ENCODE results near the gene BHLHE23. TPM values are rescaled to one million over a fixed set of nuclear protein-coding genes. Genes with fewer than 3 reads are reported as not detected.

Gene BHLHE23
- total RNA-seq, 1 experiment from 2014 or later = not detected

DNA sequence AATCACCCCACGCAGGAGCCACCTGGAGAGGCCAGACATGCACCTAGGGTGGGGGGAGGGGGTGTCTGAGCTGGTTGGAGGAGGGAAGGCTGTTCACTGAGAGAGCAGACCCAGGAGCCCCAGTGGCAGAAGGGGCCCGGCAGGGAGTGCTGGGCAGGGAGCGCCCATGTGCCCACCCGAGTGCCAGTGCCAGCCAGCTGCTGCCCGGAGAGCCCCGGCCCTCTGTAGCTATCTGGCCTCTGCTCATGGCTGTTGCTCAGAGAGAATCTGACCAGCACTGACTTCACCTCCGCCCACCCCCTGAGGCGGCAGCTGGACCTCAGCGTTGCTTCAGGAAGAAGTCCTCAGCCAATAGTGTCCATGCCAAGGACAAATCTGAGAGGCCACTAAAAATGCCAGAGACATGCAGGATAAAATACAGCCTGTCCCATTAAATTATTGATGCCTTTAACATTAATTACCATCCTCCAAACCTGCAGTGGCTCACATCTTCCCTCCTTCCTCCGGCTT is 31.5 kb downstream of the BHLHE23 start:
- no peak for DNase-seq (ENCODE audit: low spot score)

DNA sequence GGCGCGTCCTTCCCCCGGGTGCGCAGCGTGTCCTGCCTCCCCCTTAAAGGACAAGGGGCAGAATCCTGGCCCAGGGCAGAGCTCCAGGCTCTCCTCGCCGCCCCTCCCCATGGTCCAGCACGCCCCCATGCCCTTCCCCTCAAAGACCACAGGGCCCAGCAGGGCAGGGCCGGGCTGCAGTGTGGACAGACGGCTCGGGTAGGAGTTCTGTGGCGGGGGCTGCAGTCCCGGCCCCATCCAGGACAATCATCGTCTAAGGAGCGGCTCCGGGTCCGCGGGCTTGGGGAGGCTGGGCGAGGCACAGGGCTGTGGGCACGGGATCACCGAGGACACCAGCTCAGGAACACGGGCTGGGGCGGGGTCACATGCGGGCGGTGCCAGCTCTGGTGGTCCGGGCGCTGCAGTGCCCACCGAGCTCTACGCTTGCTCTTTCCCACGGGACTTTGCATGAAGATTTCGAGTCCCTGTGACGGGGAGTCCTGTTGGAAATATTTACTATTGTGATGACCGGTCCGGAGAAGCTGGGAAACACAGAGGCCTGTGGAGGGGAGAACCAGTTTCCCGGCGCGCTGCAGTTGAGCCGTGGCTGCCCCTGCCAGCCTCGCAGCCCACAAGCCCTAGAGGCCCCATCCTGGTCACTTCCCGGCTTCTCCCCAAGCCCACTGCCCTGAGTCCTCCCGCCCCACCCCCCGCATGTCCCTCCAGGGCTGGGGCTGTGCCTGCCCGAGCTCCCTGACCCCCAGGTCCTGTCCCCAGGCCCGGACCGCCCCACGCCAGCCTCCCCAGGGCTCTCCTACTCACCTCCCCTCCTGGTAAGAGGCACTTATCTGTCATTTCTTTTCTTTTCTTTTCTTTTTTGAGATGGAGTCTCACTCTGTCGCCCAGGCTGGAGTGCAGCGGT is 33.7 kb downstream of the BHLHE23 start:
- DNase-seq (ENCODE audit: low spot score) = no peak

DNA sequence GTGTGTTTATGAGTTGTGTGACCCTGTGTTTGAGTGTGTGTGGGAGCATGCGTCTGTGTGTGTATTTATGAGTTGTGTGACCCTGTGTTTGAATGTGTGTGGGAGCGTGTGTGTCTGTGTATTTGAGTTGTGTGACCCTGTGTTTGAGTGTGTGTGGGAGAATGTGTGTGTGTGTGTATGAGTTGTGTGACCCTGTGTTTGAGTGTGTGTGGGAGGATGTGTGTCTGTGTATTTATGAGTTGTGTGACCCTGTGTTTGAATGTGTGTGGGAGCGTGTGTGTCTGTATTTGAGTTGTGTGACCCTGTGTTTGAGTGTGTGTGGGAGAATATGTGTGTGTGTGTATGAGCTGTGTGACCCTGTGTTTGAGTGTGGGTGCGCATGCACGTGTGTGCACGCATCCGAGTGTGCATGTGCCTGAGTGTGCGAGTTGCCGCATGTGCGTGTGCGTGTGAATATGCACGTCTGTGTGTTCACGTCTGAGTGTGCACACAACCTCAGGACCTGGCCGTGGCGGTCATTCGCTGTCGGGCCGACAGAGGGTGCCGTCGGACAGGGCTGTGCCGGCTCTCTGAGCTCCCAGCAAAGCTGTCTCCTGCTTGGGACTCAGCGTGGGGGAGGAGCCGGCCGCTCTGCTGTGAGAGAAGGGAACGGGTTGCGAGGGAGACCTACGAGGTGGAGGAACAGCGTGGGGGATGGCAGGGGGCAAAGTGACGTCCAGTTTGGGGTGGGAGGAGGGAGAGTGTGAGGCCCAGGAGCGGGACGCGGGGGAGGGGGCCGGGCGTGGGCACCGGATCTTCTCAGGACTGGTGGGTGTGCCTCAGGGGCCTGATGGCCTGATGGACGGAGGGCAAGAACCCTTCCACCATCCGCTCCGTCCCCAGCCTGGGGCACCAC is 34.6 kb downstream of the BHLHE23 start:
- DNase-seq (ENCODE audit: low spot score) = peak; percentile 94

DNA sequence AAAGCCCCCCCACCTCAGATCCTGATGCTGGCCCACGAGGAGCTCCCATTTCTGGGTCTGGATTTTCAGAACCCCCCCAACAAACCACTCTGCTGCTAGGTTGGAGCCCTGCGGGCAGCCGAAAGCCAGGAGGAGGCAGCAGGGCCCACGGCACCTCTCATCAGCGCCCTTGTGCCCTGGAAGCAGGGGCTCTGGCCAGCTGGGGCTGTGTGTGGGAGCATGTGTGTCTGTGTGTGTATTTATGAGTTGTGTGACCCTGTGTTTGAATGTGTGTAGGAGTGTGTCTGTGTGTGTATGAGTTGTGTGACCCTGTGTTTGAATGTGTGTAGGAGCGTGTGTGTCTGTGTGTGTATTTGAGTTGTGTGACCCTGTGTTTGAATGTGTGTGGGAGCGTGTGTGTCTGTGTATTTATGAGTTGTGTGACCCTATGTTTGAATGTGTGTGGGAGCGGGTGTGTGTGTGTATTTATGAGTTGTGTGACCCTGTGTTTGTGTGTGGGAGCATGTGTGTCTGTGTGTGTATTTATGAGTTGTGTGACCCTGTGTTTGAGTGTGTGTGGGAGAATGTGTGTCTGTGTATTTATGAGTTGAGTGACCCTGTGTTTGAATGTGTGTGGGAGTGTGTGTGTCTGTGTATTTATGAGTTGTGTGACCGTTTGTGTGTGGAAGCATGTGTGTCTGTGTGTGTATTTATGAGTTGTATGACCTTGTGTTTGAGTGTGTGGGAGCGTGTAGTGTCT is 35.4 kb downstream of the BHLHE23 start:
- no peak for DNase-seq (ENCODE audit: low spot score)

DNA sequence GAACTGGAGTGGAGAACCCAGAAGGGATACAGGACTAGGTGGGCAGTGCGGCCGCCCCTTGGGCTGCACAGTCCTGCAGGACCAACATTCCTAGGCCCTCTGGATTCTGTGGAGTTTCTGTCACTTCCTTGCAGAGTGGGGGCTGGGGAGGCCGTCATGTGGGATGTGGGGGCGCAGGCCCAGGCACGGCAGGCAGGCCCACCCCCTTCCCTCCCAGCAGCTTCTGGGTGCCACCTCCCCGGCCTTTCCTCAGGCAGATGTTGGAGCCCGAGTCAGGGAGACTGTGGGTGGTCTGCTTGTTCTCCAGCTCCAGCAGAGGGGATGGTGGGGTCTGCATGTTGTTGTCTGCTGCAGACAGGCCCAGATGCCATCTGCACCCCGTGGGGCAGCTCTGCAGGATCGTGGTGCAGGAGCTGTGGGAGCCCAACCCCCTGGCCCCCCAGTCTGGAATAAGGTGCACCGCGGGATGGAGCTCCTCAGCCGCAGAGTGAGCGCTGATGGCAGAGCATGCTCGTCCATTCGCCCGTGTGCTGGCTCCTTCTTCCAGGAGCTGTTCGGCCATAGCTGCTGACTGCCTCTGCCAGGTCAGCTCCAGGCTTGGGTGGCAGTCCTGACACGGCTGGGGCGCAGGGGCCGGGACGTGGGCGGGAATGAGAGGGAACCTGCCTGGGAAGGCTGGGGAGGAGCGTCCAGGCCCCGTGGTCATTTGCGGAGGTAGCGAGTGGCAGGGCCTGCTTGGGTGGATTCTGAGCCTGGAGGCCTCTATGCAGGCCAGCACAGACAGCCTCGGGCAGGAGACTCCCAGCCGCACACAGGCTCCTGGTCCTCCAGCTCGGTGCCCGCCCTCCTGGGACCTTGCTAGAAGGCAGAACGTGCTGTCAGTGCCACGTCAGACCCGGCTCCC is 36.2 kb downstream of the BHLHE23 start:
- DNase-seq (ENCODE audit: low spot score) = peak; percentile 52

DNA sequence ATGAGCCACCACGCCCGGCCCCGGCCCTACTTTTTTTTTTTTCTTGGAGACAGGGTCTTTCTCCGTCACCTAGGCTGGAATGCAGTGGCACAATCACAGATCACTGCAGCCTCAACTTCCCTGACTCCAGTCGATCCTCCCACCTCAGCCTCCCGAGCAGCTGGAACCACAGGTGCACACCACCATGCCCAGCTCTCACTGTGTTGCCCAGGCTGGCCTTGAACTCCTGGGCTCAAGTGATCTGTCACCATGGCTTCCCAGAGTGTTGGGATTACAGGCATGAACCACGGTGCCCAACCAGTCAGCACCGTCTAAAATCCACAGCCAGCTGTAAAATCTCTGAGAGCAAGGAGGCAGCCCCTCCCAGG is 36.8 kb downstream of the BHLHE23 start:
- no peak for DNase-seq (ENCODE audit: low spot score)

DNA sequence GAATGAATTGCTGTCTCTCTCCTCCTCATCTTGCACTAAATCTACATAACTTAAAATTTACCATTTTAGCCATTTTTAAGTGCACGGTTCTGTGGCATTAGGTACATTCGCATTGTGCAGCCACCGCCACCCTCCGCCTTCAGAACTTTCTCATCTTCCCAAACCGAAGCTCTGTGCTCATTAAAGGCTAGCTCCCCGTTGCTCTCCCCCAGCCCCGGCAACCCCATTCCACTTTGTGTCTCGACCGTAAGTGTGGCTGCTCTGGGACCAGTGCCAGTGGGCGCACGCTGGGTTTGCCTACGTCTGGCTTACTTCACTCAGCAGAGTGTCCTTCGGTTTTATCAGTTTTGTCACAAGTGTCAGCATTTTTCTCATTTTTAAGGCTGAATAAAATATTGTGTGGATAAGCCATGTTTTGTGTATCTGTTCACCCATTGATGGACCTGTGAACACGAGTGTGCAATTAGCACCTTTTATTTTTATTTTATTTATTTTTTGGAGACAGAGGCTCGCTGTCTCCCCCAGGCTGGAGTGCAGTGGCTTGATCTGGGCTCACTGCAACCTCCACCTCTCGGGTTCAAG is 37.5 kb downstream of the BHLHE23 start:
- no peak for DNase-seq (ENCODE audit: low spot score)

DNA sequence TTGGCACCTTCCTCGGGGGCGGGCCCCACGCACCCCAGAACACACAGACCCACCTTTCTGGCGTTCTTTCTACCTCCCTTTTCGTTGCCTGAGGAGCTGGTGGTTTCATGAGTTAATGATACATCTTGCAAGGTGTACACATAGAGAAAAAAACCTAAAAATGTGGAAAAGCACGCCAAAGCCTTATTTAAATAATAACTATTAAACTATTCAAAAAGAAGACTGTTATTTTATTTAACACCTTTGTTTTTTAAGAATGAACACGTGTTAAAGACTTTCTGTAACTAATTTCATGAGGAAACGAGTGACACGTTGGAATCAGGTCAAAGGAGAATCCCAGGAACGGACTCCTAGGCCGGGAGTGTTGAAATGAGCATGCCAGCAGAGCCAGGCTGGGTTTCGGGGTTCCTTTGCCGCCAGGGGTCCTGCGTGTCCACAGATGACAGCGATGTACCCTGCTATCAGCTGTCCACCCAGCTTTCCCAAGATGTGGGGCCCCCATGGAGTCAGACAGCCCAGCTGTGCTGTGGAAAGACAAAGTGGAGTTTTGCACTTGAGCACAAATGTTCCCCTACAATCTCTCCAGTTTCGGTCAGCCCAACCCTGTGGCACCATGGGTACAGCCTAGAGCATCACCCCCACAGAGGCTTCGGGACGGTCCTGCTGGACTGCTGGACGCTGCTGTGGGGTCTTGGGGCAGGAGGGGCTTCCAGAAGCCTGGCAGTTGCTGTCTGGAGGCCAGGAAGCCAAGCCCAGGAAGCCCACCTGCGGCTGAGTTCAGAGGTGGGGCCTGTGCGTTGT is 38.2 kb downstream of the BHLHE23 start:
- no peak for DNase-seq (ENCODE audit: low spot score)

DNA sequence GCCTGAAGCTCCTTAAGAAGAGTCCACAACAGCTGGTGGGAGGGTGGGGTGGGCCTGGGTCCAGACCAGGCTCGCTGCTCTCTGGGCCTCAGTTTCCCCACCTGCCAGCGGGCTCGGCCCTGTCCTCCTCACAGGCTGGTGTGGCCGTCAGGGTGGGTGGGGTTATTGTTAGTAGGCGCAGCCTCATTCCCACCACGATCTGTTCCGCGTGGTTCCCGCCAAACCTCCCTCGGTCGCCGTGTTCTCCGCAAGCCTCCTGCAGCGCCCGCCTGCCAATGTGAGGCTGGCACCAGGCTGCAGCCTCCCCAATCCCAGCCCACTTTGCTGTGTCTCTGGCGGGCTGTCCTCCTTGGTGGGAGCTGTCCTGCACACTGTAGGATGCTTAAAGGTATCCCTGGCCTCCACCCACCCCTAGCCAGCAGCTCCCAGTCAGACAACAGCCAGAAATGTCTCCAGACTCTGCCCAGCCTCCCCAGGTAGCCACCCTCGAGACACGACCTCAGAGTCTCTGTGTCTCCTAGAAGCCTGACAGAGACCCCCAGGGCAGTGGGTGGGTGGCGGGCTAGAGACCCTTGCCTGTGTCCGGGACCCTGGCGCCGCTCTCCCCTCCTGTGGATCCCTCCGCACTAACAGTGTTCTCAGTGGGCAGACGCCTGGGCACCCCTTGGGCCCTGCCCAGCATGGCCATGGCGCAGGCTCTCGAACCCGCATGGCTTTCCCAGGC is 39.0 kb downstream of the BHLHE23 start:
- DNase-seq (ENCODE audit: low spot score) = no peak

DNA sequence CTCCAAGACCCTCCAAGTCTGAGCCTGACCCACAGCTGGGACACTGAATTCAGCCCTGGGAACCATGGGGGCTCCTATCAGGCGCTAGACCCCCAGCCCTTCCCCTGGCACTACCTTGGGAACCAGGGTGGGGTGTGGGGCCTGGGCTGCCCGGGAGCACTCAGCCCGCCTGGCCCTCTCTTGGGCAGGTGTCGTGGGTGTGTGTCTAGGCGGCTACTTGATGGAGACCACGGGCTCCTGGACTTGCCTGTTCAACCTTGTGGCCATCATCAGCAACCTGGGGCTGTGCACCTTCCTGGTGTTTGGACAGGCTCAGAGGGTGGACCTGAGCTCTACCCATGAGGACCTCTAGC is 39.6 kb downstream of the BHLHE23 start:
- no peak for DNase-seq (ENCODE audit: low spot score)

DNA sequence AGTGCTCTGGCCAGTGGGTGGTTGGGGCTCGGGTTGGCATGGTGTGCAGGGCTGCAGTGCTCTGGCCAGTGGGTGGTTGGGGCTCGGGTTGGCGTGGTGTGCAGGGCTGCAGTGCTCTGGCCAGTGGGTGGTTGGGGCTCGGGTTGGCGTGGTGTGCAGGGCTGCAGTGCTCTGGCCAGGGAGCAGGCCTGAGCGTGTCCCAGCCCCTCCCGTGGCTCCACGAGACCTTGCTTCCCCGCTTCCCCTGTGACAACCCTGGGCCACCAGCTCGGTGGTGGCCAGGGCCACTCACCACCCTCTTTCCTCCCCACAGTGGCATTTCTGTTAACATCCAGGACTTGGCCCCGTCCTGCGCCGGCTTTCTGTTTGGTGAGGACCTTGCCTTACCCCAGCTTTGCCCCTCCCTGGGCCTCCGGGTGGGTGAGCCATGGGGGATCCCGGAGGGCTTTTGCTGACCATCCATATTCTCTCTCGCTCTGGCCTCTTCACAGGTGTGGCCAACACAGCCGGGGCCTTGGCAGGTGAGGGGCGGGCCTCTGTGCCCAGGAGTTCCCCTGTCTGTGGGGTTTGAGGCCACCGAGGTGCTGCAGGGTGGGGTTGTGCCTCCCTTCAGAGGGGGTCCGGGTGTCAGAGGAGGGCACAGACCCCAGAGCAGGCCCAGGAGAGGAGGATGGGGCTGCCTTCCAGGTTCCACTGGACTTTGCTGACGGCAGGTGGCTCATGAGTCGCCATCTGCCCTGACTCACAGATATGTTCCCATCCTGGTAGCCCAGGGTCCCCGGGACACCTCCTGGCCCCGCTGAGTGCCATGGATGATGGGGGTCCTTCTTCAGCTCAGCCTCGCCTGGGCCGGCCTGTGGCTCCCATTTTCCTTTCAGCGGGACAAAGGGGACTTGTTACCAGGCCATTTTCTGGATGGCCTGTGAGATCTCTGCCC is 40.3 kb downstream of the BHLHE23 start:
- DNase-seq (ENCODE audit: low spot score) = no peak

DNA sequence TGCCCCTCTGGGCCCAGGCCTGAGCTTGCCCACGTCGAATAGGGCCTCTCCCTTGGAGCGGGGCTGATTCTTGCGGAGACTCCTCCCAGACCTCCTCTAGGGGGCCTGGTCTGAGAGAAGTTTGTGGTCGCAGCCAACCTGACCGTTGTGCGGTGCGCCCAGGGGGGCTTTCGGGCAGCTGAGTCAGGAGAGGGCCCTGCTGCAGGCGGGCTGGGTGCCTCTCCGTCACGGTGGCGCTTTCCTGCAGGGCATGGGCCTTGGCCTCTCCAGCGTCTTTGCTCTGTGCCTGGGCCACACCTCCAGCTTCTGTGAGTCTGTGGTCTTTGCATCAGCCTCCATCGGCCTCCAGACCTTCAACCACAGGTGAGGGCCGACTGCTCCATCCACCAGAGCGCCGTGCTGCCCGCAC is 41.4 kb downstream of the BHLHE23 start:
- DNase-seq (ENCODE audit: low spot score) = no peak

DNA sequence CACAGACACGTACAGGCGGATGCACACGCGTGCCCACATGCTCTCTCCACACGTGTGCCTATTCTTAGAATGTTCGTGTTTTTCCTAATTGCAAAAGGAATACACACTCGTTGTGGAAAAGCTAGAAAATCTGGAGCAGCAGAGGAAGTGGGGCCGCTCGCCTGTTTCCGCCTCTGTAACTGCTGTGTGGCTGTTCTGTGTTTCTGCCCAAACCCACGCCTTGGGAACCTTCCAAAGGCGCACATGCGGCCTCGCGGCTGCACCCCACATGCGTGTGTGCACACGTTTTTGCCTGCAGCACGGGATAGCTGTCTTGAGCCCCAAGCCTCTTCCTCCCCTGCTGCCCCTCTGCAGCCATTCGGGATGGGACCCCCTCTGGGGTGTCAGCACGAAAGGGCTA is 42.1 kb downstream of the BHLHE23 start:
- no peak for DNase-seq (ENCODE audit: low spot score)

DNA sequence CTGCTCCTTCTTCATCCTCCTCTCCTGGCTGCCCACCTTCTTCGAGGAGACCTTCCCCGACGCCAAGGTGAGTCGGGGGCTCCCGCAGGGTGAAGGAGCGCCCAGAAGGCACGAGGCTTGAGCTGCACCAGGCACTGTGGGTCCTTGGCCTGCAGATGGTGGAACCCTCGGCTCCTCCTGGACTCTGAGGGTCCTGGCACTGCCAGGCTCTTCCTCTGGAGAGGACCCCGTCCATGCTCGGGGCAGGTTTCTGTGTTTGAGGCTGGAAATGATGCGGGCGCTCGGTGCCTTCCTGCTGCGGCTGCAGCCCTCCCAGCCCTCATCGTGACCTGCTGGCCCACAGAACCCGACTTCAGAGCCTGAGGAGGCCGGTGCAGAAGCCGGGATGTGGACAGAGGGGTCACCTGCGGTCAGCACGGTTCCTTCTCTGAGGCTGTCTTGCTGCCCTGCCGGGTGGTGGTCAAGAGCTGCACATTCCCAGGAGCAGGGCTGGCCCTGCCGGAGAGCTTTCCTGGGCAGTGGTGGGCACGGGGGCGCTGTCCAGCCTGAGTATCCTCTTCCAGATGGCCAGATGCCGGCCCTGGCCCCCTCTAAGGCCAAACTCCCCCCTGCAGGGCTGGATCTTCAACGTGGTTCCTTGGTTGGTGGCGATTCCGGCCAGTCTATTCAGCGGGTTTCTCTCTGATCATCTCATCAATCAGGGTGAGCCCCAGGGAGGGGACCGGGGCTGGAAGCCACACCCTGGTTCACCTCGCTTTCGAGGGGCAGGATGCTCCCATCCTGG is 43.0 kb downstream of the BHLHE23 start:
- no peak for DNase-seq (ENCODE audit: low spot score)

DNA sequence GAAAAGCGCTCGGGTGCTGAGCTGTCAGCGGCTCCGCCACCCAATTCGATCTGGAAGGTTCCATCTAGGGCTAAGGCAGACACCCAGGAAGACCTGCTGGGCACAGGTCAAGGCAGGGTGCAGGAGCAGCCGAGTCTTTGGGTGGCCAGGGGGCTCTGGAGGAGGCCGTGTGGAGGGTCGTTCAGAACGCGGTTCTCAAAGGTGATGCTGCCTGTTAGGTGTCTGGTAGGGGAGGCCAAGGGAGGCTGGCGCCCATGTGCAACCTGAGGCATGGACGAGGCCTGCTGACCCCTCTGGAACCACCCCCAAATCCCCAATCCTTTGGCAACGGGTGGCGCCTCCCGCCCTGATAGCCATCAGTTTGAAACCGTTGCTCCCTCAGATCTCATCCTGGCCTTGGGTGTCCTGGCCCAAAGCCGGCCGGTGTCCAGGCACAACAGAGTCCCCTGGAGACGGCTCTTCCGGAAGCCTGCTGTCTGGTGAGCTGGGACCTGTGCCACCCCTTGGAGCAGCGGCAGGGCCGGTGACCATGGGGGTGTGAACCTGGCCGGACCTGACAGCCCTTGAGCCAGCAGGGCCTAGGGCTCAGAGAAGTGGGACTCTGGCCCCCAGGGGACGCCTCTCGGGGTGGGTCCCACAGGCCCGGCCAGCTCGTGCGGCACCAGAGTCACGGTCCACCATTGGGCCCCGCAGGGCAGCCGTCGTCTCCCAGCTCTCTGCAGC is 43.7 kb downstream of the BHLHE23 start:
- DNase-seq (ENCODE audit: low spot score) = no peak

DNA sequence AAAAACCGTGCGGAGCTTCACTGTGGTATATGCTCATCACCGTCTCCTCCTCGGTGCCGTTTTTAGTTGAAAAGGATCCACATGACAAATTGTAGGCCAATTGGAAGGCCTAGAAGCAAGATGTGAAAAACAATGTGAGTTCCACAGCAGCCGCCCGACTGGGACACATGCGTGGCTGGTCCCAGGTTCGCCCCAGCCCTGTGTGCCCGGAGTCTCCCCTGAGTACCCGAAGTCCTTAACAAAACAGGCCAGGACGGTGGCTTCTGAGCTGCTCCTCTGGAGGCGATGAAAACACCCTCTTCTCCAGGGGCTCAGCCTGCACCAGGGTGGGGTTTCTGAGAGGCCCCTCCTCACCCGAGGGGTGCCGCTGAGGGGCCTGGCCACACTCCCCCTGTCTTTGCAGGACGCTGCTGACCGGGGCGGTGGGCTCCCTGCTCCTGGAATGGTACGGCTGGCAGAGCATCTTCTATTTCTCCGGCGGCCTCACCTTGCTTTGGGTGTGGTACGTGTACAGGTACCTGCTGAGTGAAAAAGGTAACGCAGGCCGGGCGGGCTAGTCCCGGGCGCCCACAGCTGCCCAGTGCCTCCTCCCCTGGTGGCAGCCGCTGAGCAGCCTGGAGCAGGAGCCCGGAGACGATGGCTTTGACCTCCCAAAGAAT is 44.4 kb downstream of the BHLHE23 start:
- no peak for DNase-seq (ENCODE audit: low spot score)
